ENCODE measurements around the gene NPHS1.
A peak's percentile ranks its signal among the peaks of the same experiment; 100 is the strongest.

The NPHS1 gene

DNA sequence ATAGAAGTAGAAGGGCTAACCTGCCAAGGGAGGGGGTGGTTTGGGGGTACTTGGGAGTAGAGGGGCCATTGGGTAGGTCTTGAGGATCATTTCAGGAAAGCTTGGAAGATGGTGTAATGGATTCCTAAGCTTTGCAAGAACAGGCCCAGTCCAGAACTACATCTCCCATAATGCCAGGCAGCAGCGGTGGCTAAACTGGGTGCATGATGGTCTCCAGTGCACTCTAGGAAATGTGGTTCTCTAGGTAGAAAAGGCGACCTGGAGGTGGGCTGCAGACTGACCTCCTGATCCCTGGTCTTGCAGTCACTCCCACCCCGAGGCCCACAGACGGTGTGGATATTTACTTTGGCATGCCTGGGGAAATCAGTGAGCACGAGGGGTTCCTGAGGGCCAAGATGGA, 19.9 kb upstream of the NPHS1 start:
- no peak for DNase-seq

DNA sequence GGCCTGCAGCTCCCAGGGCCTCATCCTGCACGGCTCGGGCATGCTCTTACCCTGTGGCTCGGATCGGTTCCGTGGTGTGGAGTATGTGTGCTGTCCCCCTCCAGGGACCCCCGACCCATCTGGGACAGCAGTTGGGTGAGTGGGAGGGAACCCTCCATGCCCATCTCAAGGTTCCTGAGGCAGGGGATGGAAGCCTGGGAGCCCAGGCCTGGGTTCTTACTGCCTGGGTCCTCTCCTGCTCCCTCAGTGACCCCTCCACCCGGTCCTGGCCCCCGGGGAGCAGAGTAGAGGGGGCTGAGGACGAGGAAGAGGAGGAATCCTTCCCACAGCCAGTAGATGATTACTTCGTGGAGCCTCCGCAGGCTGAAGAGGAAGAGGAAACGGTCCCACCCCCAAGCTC, 19.3 kb upstream of the NPHS1 start:
- DNase-seq = no peak

DNA sequence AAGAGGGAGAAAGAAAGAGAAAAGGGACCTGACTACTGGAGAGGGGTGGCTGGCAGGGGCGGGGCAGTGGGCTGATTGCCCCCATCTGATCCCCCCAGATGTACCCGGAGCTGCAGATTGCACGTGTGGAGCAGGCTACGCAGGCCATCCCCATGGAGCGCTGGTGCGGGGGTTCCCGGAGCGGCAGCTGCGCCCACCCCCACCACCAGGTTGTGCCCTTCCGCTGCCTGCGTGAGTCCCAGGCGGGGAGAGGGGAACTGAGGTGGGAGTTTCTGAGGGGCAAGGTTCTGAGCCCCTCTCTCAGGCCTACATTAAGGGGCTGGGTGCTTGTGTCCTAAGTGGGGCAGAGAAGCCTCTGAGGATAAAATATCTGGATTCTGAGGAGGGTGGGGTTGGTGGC, 18.5 kb upstream of the NPHS1 start:
- no peak for DNase-seq

DNA sequence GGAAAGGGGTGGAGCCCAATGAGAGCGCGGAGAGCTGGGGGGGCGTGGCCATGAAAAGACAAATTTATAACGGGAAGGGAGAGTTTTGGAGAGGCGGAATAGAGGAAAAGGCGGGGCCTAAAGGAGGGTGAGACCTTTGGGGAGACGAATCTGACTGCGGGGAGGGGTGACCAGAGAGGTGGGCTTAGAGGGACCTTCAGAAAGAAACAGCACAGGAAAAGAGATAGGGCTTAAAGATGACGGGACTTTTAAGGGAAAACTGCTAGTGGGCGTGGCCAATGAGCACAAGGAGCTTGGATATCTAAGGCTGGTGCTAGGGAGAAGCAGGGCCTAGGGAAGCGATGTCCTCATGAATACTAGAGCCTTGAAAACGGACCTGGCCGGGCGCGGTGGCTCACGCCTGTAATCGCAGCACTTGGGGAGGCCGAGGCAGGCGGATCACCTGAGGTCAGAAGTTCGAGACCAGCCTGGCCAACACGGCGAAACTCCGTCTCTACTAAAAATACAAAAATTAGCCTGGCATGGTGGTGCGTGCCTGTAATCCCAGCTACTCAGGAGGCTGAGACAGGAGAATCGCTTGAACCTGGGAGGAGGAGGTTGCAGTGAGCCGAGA, 17.9 kb upstream of the NPHS1 start:
- peak; percentile 64 for DNase-seq

DNA sequence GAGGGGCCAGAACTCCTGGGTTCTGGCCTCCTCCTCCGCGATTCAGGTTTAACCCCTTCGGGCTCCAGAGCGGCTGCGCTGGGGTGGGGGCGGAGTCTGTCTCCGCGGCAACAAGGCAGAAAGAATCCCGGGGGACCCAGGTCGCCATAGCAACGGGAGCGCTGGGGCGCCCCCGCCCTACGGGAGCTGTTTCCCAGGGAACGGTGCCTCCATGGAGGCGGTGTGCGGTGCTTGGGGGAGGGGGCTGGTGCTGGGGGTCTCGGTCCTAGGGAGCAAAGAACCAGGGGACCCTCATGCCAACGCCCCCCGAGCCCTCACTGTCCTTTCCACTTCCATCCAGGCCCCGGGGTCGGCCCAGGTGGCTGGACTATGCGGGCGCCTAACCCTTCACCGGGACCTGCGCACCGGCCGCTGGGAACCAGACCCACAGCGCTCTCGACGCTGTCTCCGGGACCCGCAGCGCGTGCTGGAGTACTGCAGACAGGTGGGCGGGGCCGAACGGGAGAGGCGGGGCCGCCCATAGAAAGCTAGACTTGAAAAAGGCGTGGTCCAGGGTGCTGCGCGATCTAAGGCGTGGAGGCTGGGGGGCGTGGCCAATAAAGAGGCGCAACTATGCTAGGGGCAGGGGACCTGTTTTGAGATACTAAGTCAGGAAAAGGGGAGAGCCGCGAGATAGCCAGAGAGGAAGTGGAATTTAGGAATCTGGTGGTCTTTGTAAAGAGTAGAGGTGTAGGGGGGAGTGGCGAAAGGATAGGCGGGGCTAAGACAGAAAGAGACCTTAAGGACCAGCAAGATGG, 17.2 kb upstream of the NPHS1 start:
- DNase-seq = peak; percentile 70

DNA sequence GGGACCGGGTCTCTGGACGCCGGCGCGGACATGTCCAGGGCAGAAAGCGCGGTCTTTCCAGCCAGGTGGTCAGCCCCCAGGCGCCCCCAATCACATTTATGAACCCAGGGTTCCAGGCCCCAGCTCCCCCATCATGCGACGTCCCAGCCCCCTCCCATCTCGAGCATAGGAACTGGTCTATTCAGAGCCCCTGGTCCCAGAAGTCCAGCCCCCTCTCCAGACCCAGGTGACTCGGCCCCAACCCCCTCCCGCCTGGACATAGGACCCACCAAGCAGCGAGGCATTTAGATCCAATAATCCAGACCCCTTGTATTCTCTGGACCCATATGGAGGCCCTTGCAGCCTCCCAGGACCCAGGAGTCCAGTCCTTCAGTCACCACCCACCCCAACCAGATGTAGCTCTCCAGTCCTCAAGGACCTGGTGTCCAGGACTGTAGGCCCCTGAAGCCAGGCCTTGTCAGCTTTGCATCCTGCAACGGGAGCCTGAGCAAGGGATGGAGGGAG, 16.6 kb upstream of the NPHS1 start:
- no peak for DNase-seq

DNA sequence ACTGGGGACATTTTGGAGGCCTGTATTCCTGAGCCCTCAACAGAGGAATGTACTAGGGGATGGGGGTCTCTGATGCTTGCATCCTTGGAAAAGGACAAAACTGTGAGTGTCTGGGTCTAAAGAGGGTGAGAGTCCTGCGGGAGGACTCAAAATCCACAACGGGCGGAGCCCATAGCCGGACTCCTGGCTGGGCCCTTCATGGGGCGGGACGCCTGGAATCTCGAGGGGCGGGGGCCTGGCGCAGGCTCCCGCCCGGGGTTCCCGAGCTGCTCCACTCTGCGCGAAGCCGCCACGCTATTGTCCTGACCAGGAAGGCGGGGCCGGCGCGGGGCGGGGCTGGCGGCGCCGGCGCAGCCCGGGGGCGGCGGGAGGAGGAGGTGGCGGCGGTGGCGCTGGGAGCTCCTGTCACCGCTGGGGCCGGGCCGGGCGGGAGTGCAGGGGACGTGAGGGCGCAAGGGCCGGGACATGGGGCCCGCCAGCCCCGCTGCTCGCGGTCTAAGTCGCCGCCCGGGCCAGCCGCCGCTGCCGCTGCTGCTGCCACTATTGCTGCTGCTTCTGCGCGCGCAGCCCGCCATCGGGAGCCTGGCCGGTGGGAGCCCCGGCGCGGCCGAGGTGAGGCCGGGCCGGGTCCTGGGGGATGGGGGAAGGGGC, 16.0 kb upstream of the NPHS1 start, which contains the start of gene APLP1:
TSS of gene APLP1 (plus strand) at position 403 of the 651 bp plus-strand sequence. CDS start at position 466, 63 bp downstream.
- peak; percentile 32 for DNase-seq

DNA sequence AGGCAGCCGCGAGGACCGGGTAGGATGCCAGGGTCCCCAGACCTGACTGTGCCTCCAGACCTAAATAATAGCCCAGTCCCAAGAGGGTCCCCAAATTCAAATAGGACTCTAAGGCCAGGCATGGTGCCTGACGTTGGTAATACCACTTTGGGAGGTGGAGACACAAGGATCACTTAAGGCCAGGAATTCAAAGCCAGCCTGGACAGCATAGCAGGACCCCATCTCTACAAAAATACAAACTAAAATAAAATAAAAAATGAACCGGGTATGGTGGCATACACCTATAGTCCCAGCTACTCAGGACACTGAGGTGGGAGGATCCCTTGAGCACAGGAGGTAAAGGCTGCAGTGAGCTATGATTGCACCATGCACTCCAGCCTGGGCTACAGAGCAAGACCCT, 10.7 kb upstream of the NPHS1 start:
- no peak for DNase-seq

DNA sequence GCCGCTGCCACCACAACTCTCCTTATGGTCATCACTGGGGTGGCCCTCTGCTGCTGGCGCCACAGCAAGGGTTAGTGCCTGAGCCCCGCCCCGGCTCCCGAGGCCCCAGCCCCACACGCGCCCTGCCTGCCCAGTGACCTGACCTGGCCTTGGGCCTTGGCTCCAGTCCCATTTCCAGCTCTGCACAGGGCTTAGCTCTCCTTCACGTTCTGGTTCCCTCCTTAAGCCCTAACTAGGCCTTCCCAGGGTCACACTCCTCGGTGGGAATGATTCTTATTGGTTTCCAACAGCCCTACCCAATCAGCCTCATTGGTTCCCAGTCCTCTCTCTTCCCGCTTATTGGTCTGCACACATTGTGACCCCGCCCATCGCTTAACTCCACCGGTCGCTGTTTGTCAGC, 10.2 kb upstream of the NPHS1 start:
- no peak for DNase-seq

DNA sequence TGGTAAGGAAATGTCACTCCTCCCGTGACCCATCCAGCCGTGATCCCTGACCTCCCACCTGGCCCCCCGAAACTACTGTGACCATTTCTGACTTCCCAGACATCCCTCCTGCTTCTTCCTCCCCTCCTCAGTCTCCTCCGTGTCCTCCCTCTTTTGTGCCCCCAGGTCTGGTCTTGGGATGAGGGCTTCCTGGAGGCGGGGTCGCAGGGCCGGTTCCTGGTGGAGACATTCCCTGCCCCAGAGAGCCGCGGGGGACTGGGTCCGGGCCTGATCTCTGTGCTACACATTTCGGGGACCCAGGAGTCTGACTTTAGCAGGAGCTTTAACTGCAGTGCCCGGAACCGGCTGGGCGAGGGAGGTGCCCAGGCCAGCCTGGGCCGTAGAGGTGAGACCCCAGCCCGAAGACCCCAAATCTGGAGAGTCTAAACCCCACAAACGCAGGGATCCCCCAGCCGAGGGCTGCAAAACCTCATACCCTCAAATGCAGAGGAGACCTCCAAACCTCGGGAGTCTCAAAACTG, 9.4 kb upstream of the NPHS1 start:
- no peak for DNase-seq

DNA sequence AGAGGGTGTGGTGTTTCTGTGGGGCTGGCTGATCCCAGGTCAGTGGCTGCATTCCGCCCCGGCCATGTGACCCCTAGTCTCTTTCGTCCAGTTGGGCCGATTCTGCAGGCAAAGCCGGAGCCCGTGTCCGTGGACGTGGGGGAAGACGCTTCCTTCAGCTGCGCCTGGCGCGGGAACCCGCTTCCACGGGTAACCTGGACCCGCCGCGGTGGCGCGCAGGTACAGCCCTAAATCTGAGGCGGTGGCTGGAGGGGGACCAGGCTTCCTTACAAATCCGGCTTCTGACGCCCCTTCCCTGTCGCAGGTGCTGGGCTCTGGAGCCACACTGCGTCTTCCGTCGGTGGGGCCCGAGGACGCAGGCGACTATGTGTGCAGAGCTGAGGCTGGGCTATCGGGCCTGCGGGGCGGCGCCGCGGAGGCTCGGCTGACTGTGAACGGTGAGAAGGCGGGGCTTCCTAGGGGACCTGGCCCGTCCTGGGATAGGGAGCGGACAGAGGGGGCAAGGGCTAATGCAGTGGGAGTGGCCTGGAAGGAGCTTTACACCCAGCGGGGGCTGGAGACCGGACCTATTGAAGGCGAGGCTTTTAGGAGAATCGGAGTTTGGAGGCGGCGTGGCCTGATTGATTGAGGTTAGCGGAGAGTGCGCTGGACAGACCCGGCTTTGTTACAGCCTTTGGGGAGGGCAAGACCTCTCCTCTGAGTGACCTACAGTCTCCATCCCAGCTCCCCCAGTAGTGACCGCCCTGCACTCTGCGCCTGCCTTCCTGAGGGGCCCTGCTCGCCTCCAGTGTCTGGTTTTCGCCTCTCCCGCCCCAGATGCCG, 8.7 kb upstream of the NPHS1 start:
- no peak for DNase-seq

DNA sequence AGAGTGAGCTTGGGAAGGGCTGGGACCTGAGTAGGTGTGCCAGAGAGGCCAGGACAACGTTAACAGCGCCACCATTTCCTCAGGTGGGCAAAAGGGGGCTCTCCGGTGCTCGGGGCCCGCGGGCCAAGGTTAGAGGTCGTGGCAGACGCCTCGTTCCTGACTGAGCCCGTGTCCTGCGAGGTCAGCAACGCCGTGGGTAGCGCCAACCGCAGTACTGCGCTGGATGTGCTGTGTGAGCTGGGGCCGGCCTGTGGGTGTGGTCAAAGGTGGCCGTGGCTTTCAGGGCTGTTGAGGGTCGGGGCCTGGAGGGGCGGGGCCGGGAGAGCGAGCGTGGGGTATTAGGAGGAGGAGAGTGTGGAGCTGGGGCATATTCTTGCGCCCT, 8.1 kb upstream of the NPHS1 start:
- no peak for DNase-seq

DNA sequence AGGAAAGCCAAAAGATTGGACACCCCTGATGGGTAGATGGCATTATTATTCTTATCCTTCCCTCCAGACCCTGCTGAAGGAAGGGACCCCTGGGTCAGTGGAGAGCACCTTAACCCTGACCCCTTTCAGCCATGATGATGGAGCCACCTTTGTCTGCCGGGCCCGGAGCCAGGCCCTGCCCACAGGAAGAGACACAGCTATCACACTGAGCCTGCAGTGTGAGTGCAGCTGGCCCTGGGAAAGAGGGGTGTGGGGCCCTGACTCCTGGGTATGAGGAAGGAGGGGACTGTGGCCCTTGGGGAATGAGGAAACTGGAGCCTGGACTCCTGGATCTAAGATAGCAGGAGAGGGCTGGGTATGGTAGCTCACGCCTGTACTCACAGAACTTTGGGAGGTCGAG, 7.1 kb upstream of the NPHS1 start:
- DNase-seq = no peak

DNA sequence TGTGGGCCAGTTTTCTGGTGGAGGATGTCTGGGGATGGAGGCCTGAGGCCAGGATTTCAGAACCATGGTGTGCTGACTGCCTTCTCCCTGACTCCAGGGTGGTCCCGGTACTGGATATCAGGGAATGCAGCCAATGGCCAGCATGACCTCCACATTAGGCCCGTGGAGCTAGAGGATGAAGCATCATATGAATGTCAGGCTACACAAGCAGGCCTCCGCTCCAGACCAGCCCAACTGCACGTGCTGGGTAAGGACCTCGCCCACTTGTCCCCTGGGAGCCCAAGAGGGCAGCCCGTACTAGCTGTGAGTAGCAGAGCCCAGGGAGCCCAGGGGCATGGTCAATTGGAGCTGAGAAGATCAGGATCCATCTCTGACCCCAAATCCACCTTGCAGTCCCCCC, 6.0 kb upstream of the NPHS1 start:
- no peak for DNase-seq

DNA sequence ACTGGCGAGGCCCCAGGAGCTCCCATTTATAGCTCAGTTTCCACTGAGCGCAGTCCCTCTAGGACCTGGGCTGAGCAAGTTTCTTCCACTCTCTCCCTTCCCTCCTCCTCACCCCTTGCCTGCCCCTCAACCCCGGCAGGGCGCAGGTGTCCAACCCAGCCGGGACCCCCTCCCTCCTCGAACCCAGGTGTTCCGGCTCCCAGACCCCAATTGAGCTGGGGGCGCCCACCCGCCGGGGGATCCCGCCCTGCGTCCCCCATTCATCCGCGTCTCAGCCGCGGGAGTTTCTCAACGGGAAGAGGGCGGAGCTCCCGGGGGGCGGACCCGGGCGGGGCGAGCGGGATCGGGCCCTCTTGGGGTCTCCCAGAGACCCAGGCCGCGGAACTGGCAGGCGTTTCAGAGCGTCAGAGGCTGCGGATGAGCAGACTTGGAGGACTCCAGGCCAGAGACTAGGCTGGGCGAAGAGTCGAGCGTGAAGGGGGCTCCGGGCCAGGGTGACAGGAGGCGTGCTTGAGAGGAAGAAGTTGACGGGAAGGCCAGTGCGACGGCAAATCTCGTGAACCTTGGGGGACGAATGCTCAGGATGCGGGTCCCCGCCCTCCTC, 4.3 kb upstream of the NPHS1 start, which contains the start of gene KIRREL2:
TSS of gene KIRREL2 (plus strand) at position 366 of the 604 bp plus-strand sequence. CDS start at position 575, 209 bp downstream.
- no peak for DNase-seq

DNA sequence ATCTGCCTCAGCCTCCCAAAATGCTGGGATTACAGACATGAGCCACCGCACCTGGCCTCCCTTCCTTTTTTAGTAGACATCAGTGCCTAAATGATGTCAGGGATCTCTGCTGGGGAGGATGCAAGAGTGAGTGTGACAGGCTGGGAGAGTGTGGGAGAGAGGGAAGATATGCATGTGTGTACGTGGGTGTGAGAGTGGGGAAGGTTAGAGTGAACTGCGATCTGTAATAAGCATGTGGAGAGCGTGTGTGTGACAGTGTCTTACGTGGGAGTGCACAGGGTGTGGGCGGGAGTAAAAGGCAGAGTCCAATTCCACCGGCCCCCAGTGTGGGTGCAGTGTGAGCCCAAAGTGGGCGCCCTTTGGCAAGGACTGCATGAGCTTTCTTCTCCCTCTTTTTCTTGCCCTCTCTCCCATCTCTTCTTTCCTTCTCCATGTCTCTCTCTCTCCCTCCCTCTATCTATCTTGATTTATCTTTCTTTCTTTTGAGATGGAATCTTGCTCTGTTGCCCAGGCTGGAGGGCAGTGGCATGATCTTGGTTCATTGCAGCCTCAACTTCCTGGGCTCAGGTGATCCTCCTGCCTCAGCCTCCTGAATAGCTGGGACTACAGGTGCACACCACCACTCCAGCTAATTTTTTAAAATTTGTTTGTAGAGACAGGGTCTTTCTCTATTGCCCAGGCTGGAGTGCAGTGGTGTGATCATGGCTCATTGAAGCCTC, 893 bp upstream of the NPHS1 start:
- no peak for DNase-seq

DNA sequence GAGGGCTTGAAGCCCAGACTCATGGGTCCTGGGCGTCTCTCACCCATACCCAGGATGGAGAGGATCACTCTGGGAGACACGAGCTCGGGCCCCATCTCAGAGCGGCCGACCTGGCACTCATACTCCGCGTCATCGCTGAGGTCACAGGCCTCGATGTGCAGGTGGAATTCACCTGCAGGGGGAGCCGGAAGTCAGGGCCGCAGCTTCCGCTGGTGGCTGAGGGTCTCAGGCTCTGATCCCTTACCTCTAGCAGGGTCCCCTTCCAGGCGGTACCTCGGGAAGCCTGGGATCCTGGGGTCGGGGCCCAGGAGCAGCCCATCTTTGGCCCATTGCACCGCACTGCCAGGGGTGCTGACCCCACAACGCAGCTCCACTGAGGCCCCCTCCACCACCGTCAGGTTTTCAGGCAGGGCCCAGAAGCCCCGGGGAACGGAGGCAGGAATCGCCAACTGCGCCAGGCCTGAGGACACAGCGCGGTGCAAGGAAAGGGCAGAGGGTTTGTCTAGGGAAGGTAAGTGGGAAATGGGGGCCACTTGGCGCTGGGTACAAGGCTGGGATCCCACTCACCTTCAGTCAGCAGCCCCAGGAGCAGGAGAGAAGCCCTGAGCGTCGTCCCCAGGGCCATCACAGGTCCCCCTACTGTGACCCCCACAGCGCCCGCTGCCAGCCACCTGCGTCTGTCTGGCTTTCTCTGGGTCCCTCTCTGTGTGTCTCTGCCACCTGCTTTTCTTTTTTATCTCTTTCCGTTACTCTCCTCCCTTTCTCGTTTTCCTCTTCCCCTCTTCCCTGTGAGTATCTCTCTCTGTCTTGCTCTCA, 883 bp downstream of the NPHS1 start:
- no peak for DNase-seq

DNA sequence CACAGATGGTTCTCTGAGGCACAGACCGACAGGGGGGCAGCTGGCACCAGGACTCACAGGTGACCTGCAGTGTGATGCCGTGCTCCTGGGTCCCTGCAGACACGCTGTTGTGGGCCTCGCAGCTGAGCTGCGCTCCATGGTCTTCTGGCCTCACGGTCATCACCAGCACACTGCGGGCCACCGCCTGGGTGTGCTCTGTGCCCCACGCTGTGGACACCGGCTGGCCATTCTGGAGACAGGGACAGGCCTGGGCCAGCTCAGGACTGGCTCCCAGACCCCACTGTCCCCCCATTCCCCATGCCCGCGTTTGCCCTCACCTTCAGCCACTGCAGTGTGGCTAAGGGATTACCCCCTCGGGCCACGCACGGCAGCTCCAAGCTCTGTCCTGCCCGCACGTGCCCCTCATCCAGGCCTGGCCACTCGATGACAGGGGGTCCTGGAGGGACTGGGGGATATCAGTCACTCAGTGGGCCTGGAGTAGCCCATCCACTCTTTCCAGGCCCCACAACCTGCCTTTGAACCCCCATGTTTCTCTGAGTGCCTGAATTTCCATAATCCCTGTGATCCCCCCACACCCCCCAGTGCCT, 3.3 kb downstream of the NPHS1 start:
- DNase-seq = no peak

DNA sequence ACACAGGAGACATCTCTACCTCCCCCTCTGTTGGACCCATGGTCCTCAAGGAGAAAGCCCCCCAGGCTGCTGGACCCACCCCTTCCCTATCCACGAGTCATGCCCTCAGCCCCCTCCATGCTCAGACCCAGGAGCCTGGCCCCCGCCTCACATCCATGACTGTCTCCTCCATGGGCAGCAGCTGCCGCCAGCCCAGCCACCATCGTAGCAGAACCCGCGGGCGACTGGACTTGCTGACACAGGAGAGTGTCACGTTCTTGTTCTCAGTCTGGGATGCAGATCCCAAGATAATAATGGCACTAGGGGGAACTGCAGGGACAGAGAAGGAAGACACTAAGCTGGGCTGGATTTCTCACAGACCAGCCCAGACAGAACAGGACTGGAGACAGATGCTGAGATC, 3.8 kb downstream of the NPHS1 start:
- no peak for DNase-seq

DNA sequence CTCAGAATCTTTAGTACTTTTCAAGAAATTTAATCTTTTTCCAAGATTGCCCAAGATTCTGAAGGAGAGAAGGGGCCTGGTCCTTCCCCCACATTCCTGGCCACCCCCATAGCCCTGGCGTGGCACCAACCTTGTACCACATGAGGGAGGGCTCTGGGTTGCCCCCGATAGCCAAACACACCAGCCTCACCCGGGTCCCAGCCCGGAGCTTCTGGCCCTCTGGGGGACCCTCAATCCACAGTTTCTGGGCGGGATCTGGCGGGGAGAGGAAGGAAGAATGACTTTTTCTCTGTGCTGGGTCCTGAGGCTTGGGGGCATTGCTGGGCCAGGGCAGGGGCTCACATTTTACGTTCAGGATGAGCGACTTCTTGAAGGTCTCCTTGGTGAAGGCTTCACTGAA, 4.4 kb downstream of the NPHS1 start:
- no peak for DNase-seq

Measured in NCI-H446 treated with DMSO at 0.1 percent for 48 hours (cell line).